ENCODE data around the gene RNLS. TPM values are rescaled to one million over a fixed set of nuclear protein-coding genes. Genes with fewer than 3 reads are reported as not detected.
A peak's percentile ranks its signal among the peaks of the same experiment; 100 is the strongest.

Gene RNLS
- total RNA-seq, 3 donors from 2014 or later, result 9.8 to 12.1 (median 11.8) TPM

GRCh38 chr10:88291289-88292184 is 291.6 kb downstream of the RNLS start:
- intact Hi-C loops (cut with DNase I, micrococcal nuclease), result no loop called here
- Histone ChIP-seq H3K4me1 (ENCODE audit: low read depth) (no peaks in the 10 kb centered on the region), H3K36me3 (ENCODE audit: low read depth) (no peaks in the 10 kb centered on the region), H3K9me3 (no peaks in the 10 kb centered on the region), H3K4me3 (no peak overlapping the region)
- ATAC-seq (no peak), DNase-seq (no peak)
- TF ChIP-seq, protein P1, sequence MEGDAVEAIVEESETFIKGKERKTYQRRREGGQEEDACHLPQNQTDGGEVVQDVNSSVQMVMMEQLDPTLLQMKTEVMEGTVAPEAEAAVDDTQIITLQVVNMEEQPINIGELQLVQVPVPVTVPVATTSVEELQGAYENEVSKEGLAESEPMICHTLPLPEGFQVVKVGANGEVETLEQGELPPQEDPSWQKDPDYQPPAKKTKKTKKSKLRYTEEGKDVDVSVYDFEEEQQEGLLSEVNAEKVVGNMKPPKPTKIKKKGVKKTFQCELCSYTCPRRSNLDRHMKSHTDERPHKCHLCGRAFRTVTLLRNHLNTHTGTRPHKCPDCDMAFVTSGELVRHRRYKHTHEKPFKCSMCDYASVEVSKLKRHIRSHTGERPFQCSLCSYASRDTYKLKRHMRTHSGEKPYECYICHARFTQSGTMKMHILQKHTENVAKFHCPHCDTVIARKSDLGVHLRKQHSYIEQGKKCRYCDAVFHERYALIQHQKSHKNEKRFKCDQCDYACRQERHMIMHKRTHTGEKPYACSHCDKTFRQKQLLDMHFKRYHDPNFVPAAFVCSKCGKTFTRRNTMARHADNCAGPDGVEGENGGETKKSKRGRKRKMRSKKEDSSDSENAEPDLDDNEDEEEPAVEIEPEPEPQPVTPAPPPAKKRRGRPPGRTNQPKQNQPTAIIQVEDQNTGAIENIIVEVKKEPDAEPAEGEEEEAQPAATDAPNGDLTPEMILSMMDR (IDR thresholded peaks at IDR 0.05), result no peak

DNA sequence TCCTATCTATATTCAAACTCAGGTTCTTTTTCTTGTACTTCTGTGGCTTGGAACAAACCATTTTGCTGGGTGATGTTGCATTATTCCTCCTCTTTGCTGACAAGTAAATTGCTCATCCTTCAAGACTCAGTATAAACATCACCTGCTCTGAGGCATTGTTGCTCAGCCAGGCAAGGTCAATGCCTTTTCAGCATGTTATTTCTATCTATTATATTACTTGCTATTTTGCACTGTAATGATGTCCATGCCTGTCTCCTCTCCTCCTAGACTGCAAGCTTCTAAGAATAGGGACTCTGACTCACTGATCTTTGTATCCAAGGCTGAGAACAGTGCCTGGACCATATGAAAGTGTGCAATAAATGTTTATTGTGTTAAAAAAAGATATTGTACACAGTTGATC is 293.8 kb downstream of the RNLS start:
- ATAC-seq, result peak; percentile 84
- H3K4me3 ChIP-seq, result no peak overlapping the region
- no peaks in the 10 kb centered on the region for H3K36me3 ChIP-seq (ENCODE audit: low read depth)
- TF ChIP-seq, protein P1 (IDR thresholded peaks at IDR 0.05), result no peak
- DNase-seq, result no peak
- H3K4me1 ChIP-seq (ENCODE audit: low read depth), result no peaks in the 10 kb centered on the region
- intact Hi-C loops (cut with DNase I, micrococcal nuclease), result no loop called here
- H3K9me3 ChIP-seq, result no peaks in the 10 kb centered on the region

DNA sequence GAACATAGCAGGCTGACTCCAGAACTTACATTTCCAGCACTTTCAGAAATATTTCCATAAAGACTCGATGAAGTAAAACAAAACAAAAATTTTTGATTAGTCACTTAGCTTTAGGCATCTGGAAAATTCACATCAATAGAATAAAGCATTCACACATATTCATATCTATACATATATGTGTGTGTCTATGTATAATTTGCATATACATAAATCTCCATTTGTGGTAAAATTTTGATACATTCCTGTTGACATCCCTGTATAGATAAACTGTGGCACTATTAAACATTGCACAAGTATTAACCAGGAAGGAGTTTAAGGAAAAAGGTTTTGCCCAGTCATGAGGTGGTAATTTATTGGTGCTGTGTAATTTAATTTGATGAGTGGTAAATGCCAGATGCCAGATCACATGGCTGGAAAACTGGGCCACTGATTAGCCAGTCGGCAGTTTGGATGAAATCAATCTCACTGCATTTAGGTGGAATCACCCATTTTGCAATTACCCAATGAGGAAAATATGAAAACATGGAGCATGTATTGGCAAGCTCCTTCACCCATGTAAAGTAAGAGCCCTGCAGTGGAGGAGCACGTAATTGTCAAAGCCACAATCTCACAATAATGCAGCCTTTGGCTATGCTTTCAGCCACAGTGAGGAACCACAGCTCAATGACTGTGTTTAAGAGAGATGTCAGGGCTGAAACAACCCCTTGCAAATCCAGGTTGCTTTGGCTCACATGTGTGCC is 294.6 kb downstream of the RNLS start:
- Histone ChIP-seq H3K36me3 (ENCODE audit: low read depth) (no peaks in the 10 kb centered on the region), H3K4me1 (ENCODE audit: low read depth) (no peaks in the 10 kb centered on the region), H3K4me3 (no peak overlapping the region), H3K9me3 (no peaks in the 10 kb centered on the region)
- TF ChIP-seq, protein P1 (IDR thresholded peaks at IDR 0.05), result no peak
- intact Hi-C loops (cut with DNase I, micrococcal nuclease), result no loop called here
- DNase-seq, result no peak
- peak; percentile 59 for ATAC-seq

GRCh38 chr10:88286030-88286429 is 297.1 kb downstream of the RNLS start:
- TF ChIP-seq, protein P1 (IDR thresholded peaks at IDR 0.05), result no peak
- peaks cover 5% of the 10 kb centered on the region for H3K4me1 ChIP-seq (ENCODE audit: low read depth)
- intact Hi-C loops (cut with DNase I, micrococcal nuclease), result no loop called here
- no peak overlapping the region for H3K4me3 ChIP-seq
- ATAC-seq, result no peak
- no peaks in the 10 kb centered on the region for H3K36me3 ChIP-seq (ENCODE audit: low read depth)
- no peaks in the 10 kb centered on the region for H3K9me3 ChIP-seq
- DNase-seq, result no peak

GRCh38 chr10:88281592-88282347 is 301.3 kb downstream of the RNLS start:
- TF ChIP-seq, protein P1 (IDR thresholded peaks at IDR 0.05), result no peak
- intact Hi-C loops (cut with DNase I, micrococcal nuclease), result no loop called here
- ATAC-seq, result peak; percentile 43
- H3K4me3 ChIP-seq, result no peak overlapping the region
- no peaks in the 10 kb centered on the region for H3K9me3 ChIP-seq
- H3K4me1 ChIP-seq (ENCODE audit: low read depth), result peaks cover 5% of the 10 kb centered on the region
- no peak for DNase-seq
- H3K36me3 ChIP-seq (ENCODE audit: low read depth), result no peaks in the 10 kb centered on the region

Data from mucosa of descending colon (tissue), 3 donors.